Activated naive CD4-positive, alpha-beta T cell treated with anti-CD3 and anti-CD28 coated beads, Interleukin-2, amount 50 U/mL, for 72 hours (primary cell): ENCODE data around the gene NUCB2. TPM values are rescaled to one million over a fixed set of nuclear protein-coding genes. Genes with fewer than 3 reads are reported as not detected.
"Not testable (repeated sequence)": the region's sequence is repeated elsewhere in the genome, so short reads cannot be mapped to it uniquely, and the experiment has no call there.

Experiments used
- ATAC-seq, 2 donors: fragments of 150-1000 bp; cut with Tn5 transposase; 2 replicates each; pipeline ENCODE4 v1.10.0; 2021; ENCODE audit warnings: mild to moderate bottlenecking in 2 of 2, moderate library complexity in 2 of 2
- DNase-seq, 2 donors: peaks; one replicate each; pipeline ENCODE4 v3.0.0; 2021 to 2022; ENCODE audit warnings: low spot score in 2 of 2
- H3K27ac Mint-ChIP-seq, 2 donors: one replicate each; pipeline ENCODE4 v1.8.0; 2022; ENCODE audit warnings: mild to moderate bottlenecking in 2 of 2, mixed read lengths in 2 of 2
- H3K36me3 Mint-ChIP-seq, 2 donors: one replicate each; pipeline ENCODE4 v1.8.0; 2022; ENCODE audit warnings: mixed read lengths in 2 of 2
- H3K9me3 Mint-ChIP-seq, 2 donors: one replicate each; pipeline ENCODE4 v1.8.0; 2022; ENCODE audit warnings: mixed read lengths in 2 of 2
- total RNA-seq, 2 donors: library from RNA; stranded (reverse); gene quantifications; one replicate each; pipeline ENCODE4 v1.2.3, GENCODE V29; 2022

The NUCB2 gene
- total RNA-seq, 2 donors from 2014 or later: 49.4 to 122 TPM

DNA sequence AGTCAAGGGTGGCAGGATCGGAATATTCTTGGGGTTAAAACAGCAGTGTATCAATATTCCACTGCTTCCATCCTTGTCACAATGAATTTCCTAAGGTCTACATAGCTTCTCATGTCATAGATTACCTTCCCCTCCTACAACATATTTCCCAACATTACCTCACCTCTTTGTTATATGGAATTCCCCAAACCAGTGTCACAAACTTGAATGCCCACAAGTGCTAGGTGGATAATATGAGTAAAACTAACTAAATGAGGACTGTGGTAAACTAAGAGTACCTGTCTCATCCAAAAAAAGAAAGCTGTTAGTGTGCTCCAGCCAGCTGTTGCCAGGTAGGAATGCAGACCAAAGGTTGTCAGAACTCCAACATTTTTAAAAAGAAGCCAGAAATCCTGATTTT, 17.0 kb upstream of the NUCB2 start:
- Mint-ChIP-seq H3K27ac (no peak overlapping the region), H3K36me3 (no peaks in the 10 kb centered on the region), H3K9me3 (no peaks in the 10 kb centered on the region)
- no peak for DNase-seq
- peak; percentile 31 to 57 for ATAC-seq

DNA sequence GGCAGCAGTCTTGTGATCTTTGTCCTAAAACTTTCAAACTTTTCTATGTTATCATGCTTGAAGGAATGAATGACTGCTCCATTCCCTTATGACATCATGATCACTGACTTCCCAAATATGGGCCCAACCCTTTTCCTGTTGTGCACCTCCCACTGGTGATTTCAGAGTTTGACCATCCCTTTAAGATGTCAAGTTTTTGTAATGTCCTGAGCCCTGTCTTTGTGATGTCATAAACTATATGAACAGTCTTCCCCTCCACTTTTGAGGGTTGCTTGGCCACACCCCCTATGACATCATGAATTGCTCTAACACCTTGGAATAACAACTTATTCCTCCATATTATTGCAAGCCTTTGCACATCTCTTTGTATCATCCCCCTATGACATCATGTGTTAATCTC, 16.5 kb upstream of the NUCB2 start:
- no peak for DNase-seq
- no peak overlapping the region for H3K27ac Mint-ChIP-seq
- no peak for ATAC-seq
- H3K9me3 Mint-ChIP-seq: no peaks in the 10 kb centered on the region
- no peaks in the 10 kb centered on the region for H3K36me3 Mint-ChIP-seq

DNA sequence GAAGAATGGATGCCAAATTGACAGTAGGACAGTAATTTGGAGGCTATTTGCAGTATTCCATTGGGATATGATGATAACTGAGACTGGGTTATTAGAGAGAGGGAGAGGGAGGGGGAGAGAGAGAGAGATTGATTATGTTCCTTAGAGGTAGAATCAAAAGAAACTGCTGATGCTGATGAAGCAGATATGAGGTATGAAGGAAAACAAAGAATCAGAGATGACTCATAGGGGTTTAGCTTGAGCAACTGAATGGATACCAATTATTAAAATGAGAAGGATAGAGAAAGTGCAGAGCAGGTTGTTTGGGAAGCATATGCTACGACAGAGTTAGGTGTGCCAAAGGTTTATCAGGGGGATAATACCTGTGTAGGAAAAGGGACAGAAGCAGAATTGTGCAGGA, 12.8 kb upstream of the NUCB2 start:
- Mint-ChIP-seq H3K9me3 (no peaks in the 10 kb centered on the region), H3K36me3 (no peaks in the 10 kb centered on the region), H3K27ac (no peak overlapping the region)
- ATAC-seq (no peak), DNase-seq (no peak)

DNA sequence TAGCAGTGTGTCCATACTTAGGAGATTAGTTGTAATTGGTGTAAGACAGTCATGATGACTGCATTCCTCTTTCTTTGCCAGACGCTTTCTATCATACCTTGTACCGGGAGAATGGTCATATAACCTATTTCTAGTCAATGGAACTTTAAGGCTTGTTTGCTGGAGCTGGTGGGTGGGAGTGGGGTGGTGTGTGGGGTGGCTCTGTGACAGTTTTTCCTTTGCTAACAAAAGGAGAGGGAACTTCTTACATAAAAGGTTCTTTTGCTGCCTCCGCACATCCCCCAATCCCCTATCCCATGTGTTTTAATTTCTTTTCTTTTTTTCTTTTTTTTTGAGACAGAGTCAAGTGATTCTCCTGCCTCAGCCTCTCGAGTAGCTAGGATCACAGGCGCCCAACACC, 9.8 kb upstream of the NUCB2 start:
- H3K27ac Mint-ChIP-seq: no peak overlapping the region
- DNase-seq: no peak
- no peak for ATAC-seq
- no peaks in the 10 kb centered on the region for H3K36me3 Mint-ChIP-seq
- no peaks in the 10 kb centered on the region for H3K9me3 Mint-ChIP-seq

DNA sequence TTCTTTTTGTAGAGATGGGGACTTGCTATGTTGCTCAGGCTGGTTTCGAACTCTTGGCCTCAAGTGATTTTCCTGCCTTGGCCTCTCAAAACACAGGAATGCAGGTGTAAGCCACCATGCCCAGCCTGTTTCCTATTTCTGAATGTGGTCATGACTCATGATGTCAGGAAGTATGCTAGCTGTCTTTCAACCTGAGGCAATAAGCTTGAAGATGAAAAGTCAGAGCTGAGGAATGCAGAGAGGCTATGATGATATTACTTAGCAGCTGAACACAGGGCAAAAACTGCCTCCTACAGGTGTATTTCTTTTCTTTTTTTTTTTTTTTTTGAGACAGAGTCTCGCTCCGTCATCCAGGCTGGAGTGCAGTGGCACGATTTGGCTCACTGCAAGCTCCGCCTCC, 9.0 kb upstream of the NUCB2 start:
- DNase-seq: no peak
- no peaks in the 10 kb centered on the region for H3K9me3 Mint-ChIP-seq
- H3K27ac Mint-ChIP-seq: no peak overlapping the region
- no peaks in the 10 kb centered on the region for H3K36me3 Mint-ChIP-seq
- ATAC-seq: peak; percentile 84 to 88

DNA sequence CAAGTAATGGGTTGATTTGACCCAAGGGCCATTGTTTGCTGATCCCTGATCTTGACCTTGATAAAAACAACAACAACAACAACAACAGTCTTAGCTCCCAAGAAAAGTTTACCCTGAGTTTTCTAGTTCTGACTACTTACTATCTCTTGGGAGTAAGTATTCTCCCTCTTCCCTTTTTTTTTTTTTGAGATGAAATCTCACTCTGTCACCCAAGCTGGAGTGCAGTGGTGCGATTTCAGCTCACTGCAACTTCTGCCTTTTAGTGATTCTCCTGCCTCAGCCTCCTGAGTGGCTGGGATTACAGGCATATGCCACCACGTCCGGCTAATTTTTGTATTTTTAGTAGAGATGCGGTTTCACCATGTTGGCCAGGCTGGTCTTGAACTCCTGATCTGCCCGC, 8.0 kb upstream of the NUCB2 start:
- H3K36me3 Mint-ChIP-seq, H3K9me3 Mint-ChIP-seq, ATAC-seq, H3K27ac Mint-ChIP-seq, DNase-seq: not testable (repeated sequence)

DNA sequence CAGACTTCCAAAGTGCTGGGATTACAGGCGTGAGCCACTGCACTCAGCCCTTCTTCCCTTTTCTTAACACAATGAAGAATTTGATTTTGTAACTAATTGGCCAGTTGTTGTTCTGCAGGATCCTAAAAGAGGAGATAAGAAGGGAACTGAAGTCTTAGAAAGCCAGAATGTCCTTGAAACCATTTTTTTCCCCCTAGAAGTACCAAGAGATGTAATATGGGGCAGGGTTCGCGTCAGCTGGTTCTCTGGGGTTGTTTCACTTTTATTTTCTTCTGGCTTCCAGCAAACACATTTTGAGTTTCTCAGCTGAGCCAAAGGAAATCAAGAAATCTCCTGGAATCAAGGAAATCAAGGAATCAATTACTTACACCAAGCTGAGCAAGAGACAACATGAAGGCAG, 7.6 kb upstream of the NUCB2 start:
- Mint-ChIP-seq H3K27ac (no peak overlapping the region), H3K9me3 (no peaks in the 10 kb centered on the region)

DNA sequence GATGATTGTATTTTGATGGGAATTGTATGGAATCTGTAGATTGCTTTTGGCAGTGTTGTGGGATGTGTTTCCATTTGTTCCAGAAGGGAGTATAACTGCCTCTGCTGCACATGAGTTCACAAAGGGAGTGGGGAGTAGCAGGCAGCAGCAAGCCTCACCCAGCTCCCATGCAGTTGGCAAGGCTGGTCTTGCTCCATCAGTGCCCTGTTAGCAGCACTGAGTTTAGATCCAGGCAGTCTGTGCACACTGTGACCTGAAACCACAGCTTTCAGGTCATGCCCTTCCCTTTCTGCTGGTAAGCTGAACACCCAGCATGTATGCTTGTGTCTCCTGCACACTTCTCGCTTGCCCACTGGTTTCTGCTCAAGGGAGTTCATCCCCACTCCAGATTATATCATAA, 3.7 kb upstream of the NUCB2 start:
- H3K9me3 Mint-ChIP-seq: no peaks in the 10 kb centered on the region
- H3K36me3 Mint-ChIP-seq: peaks cover 0 to 6% of the 10 kb centered on the region in 2 donors
- no peak overlapping the region for H3K27ac Mint-ChIP-seq
- ATAC-seq (no peak), DNase-seq (no peak)

More for the DNA sequence above, 7.6 kb upstream of the NUCB2 start:
- no peak for ATAC-seq
- DNase-seq: no peak
- no peaks in the 10 kb centered on the region for H3K36me3 Mint-ChIP-seq

DNA sequence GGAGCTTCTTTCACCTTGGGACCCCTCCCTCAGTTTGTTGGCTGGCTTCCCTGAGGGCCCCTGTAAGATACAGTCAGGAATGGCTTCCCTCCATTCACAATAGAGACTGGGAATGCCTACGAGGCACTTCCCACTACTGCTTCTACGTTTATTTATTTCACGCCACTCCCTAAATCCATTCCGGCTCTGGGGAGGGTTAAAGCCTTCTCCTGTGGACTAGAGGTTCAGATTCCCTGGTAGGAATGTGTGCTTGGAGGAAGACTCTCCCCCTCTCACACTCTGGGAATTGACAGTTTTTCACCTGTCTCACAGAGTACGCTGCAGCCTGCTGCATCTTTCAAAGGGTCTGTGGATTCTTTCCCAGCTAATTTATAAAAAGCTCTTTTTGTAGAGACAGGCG, 3.3 kb upstream of the NUCB2 start:
- Mint-ChIP-seq H3K27ac (no peak overlapping the region), H3K36me3 (peaks cover 0 to 6% of the 10 kb centered on the region in 2 donors), H3K9me3 (no peaks in the 10 kb centered on the region)
- no peak for DNase-seq
- ATAC-seq: no peak

DNA sequence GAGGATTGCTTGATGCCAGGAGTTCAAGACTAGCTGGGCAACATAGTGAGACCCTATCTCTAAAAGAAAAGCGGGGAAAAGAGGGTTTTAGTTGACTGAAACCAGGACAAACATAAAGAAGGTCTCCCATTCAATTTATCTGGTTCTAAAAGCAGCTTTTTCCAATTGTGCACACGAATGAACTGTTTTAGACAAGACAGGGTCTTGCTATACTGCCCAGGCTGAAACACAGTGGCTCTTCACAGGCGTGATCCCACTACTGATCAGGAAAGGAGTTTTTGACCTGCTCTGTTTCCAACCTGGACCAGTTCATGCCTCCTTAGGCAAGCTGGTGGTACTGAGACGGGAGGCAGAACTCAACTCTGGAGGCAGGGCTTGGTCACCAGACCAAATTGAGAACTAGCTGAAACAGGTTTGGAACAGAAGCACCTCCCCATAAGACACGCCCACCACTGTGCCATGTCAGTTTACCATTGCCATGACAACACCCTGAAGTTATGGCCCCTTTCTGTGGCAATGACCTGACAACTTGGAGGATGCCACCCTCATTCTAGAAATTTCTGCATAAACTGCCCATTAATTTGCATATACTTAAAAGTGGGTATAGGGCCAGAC, 2.8 kb upstream of the NUCB2 start:
- DNase-seq: no peak
- Mint-ChIP-seq H3K9me3 (no peaks in the 10 kb centered on the region), H3K36me3 (peaks cover 0 to 6% of the 10 kb centered on the region in 2 donors), H3K27ac (no peak overlapping the region)
- no peak for ATAC-seq

DNA sequence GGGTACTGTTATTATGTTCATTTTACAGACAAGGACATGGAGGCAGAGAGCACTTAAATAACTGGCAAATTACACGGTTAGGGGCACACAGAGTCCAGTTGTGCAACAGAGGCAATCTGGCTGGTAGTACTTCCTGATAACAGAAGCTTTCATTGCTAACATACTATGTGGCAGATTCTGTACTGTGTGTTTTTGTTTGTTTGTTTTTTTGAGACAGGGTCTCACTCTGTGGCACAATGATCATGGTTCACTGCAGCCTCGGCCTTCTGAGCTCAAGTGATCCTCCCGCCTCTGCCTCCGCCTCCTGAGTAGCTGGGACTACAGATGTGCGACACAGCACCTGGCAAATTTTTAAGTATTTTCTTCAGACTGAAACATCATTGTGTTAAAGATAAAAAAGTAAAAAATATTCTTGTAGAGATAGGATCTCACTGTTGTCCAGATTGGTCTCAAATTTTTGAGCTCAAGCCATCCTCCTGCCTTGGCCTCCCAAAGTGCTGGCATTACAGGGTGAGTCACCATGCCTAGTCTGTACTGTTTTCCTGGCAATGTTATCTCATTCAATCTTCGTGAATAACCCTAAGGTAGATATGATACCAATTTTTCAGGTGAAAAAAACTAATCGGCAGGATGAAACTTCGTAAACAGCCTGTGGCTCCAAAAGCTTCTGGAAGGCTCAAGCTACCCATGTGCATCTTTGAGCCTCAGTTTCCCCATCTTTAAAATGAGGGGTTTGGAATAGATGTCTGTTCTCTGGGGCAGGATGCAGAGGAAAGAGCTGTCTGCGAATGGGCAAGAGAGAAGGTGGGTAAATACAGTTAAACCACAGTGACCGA, 921 bp upstream of the NUCB2 start:
- Mint-ChIP-seq H3K9me3 (no peaks in the 10 kb centered on the region), H3K27ac (peak overlapping the region; percentile 87 to 98), H3K36me3 (peaks cover 0 to 6% of the 10 kb centered on the region in 2 donors)
- ATAC-seq (peak in 1 of 2 donors; percentile 15), DNase-seq (no peak)

DNA sequence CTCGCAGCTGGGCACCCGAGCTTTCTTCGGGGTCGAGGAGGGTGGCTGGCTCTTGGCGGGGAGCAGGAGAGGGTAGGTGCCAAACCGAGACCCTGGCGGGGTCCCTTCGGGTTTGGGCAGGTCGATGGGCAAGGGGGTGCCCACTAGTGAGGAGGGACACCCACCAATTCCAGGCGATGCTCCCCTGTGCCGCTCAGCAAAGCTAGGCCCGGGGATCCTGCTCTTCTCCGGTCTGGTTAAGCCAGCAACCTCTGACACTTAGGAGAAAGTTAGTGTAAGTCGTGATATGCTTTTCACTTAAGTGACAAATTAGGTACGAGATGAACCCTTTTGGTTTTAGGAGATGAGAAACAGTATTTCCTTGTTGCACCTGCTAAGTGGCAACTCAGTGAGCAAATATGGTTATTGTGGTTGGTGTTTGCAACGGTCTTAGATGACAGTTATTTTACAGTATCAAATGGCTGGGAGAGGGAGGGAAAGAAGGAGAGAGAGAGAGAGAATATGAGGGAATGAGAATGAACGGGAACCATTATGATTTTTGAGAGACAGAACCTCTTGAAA, 565 bp downstream of the NUCB2 start:
- DNase-seq (no peak), ATAC-seq (peak; percentile 56 to 63)
- H3K27ac Mint-ChIP-seq: peak overlapping the region; percentile 87 to 98
- peaks cover 0 to 6% of the 10 kb centered on the region in 2 donors for H3K36me3 Mint-ChIP-seq
- no peaks in the 10 kb centered on the region for H3K9me3 Mint-ChIP-seq

DNA sequence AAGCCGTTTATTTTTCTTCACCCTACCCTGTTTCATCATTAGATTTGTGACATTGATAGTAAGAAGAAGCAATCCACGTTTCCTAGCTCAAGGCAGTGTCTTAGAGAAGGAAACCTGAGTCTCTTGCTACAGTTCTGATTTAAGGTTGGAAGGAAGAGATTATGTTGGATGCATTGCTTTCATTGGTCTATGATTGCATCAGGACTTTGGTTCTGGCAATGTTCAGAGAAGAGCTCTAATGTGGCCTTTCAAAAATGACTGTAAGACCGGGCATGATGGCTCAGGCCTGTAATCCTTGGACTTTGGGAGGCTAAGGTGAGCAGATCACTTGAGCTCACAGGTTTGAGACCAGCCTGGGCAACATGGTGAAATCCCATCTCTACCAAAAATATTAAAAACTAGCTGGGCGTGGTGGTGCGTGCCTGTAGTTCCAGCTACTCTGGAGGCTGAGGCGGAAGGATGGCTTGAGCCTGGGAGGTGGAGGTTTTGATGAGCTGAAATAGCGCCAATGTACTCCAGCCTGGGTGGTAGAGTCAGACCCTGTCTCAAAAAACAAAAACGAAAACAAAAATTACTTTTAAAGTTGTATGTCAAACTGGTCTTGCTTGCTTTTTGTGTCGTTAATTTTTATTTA, 4.1 kb downstream of the NUCB2 start:
- ATAC-seq (no peak), DNase-seq (no peak)
- H3K27ac Mint-ChIP-seq: peak overlapping the region; percentile 77 to 81
- peaks cover 6 to 13% of the 10 kb centered on the region in 2 donors for H3K36me3 Mint-ChIP-seq
- no peaks in the 10 kb centered on the region for H3K9me3 Mint-ChIP-seq

DNA sequence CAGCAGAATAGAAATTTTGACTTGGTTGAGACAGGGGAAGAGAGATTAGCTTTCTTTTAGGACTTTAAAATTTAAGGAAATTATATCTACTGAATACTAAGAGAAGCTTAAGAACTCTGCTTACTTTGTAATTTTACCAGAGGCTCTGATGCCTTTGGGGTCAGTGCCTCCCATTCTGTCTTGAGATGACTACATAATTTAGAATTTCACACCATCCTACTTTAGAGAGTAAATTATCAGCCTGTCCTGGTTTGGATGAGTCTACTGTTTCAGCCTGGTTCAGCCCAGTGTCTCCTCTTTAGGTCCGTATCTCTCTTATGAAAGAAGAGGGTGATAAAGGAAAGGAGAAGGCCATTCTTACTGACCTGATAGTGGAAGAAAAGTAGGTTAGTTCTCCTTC, 9.8 kb downstream of the NUCB2 start:
- no peak overlapping the region for H3K27ac Mint-ChIP-seq
- no peak for DNase-seq

DNA sequence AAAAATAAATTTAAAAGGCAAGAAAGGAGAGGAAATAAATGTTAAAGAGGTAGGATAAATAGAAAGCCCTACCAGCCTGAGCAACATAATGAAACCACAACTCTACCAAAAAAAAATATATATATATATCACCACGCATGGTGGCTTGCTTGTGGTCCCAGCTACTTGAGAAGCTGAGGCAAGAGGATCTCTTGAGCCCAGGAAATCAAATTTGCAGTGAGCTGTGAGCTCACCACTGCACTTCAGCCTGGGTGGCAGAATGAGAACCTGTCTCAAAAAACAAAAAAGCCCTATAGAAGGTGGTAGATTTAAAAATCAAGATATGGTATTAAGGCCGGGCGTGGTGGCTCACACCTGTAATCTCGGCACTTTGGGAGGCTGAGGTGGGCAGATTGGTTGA, 10.5 kb downstream of the NUCB2 start:
- Mint-ChIP-seq H3K9me3 (no peaks in the 10 kb centered on the region), H3K36me3 (peaks cover 0 to 20% of the 10 kb centered on the region in 2 donors), H3K27ac (no peak overlapping the region)
- DNase-seq: no peak
- no peak for ATAC-seq

More for the DNA sequence above, 9.8 kb downstream of the NUCB2 start:
- Mint-ChIP-seq H3K36me3 (peaks cover 0 to 20% of the 10 kb centered on the region in 2 donors), H3K9me3 (no peaks in the 10 kb centered on the region)
- ATAC-seq: peak in 1 of 2 donors; percentile 40

DNA sequence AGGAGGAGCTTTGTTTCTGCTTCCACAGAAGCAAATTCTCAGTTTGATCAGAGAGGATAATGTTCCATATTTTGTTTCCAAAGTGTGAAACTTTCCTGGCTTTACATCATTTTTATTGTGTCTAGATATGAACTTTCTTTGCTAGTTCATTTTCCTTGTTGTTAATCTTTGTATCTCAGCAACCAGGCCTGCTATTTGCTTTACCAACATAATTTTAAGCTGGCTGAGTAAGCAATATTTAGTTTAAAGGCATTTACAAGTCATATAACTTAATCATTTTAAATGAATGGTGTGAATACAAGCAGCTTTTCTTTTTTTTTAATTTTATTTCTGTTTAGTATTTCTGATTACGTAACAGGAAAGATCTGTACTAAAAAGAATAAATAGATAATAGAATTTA, 15.2 kb downstream of the NUCB2 start:
- ATAC-seq (no peak), DNase-seq (no peak)
- Mint-ChIP-seq H3K36me3 (peaks cover 0 to 12% of the 10 kb centered on the region in 2 donors), H3K9me3 (no peaks in the 10 kb centered on the region), H3K27ac (no peak overlapping the region)

DNA sequence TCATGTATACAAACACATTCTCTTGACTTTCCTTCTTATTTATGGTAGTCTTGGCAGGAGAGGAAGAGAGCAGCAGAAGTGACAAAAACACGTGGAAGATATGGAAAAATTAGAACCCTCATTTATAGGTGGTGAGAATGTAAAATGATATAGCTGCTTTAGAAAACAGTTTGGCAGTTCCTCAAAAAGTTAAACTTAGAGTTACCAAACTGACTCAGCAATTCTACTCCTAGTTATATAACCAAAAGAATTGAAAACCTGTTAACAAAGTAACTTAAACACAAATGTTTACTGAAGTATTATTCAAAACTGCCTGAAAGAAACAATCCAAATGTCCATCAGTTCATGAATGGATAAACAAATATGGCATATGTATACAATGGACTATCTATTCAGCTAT, 16.8 kb downstream of the NUCB2 start:
- ATAC-seq (no peak), DNase-seq (no peak)
- peak overlapping the region in 1 of 2 donors; percentile 37 for H3K27ac Mint-ChIP-seq
- H3K36me3 Mint-ChIP-seq: peaks cover 4 to 6% of the 10 kb centered on the region in 2 donors
- H3K9me3 Mint-ChIP-seq: no peaks in the 10 kb centered on the region
